HEK293 (cell line): ENCODE measurements around the gene STEAP3.

ENCODE experiments used
- EGR2 ChIP-seq: fragments of 450-650 bp; formaldehyde crosslinking; IDR thresholded peaks from 2 replicates; pipeline ENCODE4 v1.5.1; 2016; ENCODE audit warnings: low read depth, missing biosample characterization, missing genetic modification characterization
- GLI2 ChIP-seq: fragments of 450-650 bp; formaldehyde crosslinking; IDR thresholded peaks from 2 replicates; pipeline ENCODE4; 2017; ENCODE audit warnings: missing biosample characterization, missing genetic modification characterization, low read depth, borderline replicate concordance
- GLI4 ChIP-seq: fragments of 450-650 bp; formaldehyde crosslinking; IDR thresholded peaks from 2 replicates; pipeline ENCODE4 v1.5.1; 2016; ENCODE audit warnings: missing biosample characterization, missing genetic modification characterization
- PRDM1 ChIP-seq: fragments of 450-650 bp; formaldehyde crosslinking; IDR thresholded peaks from 2 replicates; pipeline ENCODE4; 2016; ENCODE audit warnings: missing biosample characterization, missing genetic modification characterization
- SCRT2 ChIP-seq: fragments of 450-650 bp; formaldehyde crosslinking; IDR thresholded peaks from 2 replicates; pipeline ENCODE4 v1.5.1; 2016; ENCODE audit warnings: missing biosample characterization, missing genetic modification characterization
- SP7 ChIP-seq: fragments of 450-650 bp; formaldehyde crosslinking; IDR thresholded peaks from 2 replicates; pipeline ENCODE4 v1.5.1; 2016; ENCODE audit warnings: missing biosample characterization, missing genetic modification characterization
- YY2 ChIP-seq: fragments of 450-650 bp; formaldehyde crosslinking; IDR thresholded peaks from 2 replicates; pipeline ENCODE4 v1.5.1; 2016; ENCODE audit warnings: missing biosample characterization, missing genetic modification characterization
- ZFHX2 ChIP-seq: fragments of 450-650 bp; formaldehyde crosslinking; conservative IDR thresholded peaks from 2 replicates; pipeline ENCODE4 v1.5.1; 2016; ENCODE audit warnings: missing biosample characterization, missing genetic modification characterization
- ZFP37 ChIP-seq: fragments of 450-650 bp; formaldehyde crosslinking; IDR thresholded peaks from 2 replicates; pipeline ENCODE4 v1.5.1; 2016; ENCODE audit warnings: missing biosample characterization, missing genetic modification characterization
- ZNF133 ChIP-seq: fragments of 450-650 bp; formaldehyde crosslinking; IDR thresholded peaks from 2 replicates; pipeline ENCODE4 v1.5.1; 2016; ENCODE audit warnings: missing biosample characterization, missing genetic modification characterization
- ZNF138 ChIP-seq: fragments of 450-650 bp; formaldehyde crosslinking; IDR thresholded peaks from 2 replicates; pipeline ENCODE4 v1.5.1; 2016; ENCODE audit warnings: missing biosample characterization, missing genetic modification characterization, borderline replicate concordance
- ZNF155 ChIP-seq: fragments of 450-650 bp; formaldehyde crosslinking; IDR thresholded peaks from 2 replicates; pipeline ENCODE4 v1.5.1; 2016; ENCODE audit warnings: missing biosample characterization, missing genetic modification characterization
- ZNF169 ChIP-seq: fragments of 450-650 bp; formaldehyde crosslinking; IDR thresholded peaks from 2 replicates; pipeline ENCODE4 v1.5.1; 2016; ENCODE audit warnings: missing biosample characterization, missing genetic modification characterization
- ZNF19 ChIP-seq: fragments of 450-650 bp; formaldehyde crosslinking; IDR thresholded peaks from 2 replicates; pipeline ENCODE4; 2016; ENCODE audit warnings: missing biosample characterization, missing genetic modification characterization, low read depth
- ZNF2 ChIP-seq: fragments of 450-650 bp; formaldehyde crosslinking; IDR thresholded peaks from 2 replicates; pipeline ENCODE4 v1.5.1; 2016; ENCODE audit warnings: missing biosample characterization, missing genetic modification characterization
- ZNF211 ChIP-seq: fragments of 450-650 bp; formaldehyde crosslinking; IDR thresholded peaks from 2 replicates; pipeline ENCODE4 v1.5.1; 2016; ENCODE audit warnings: low read depth, missing biosample characterization, missing genetic modification characterization
- ZNF23 ChIP-seq: fragments of 450-650 bp; formaldehyde crosslinking; IDR thresholded peaks from 2 replicates; pipeline ENCODE4 v1.5.1; 2016; ENCODE audit warnings: missing biosample characterization, missing genetic modification characterization, borderline replicate concordance
- ZNF274 ChIP-seq, 2 experiments: fragments of 200-500 bp in 1 of 2; fragments of 450-650 bp in 1 of 2; sonication (Bioruptor generic) in 1 of 2; formaldehyde crosslinking in 1 of 2; IDR thresholded peaks; 2 replicates each; pipeline versions ENCODE4 v1.5.1 to v1.6.1; 2014 to 2016; ENCODE audit warnings: borderline replicate concordance in 1 of 2, inconsistent platforms in 1 of 2, low read length in 1 of 2, missing biosample characterization in 1 of 2, missing genetic modification characterization in 1 of 2
- ZNF391 ChIP-seq: fragments of 450-650 bp; formaldehyde crosslinking; IDR thresholded peaks from 2 replicates; pipeline ENCODE4 v1.5.1; 2016; ENCODE audit warnings: low read depth, missing biosample characterization, missing genetic modification characterization, borderline replicate concordance
- ZNF433 ChIP-seq: fragments of 450-650 bp; formaldehyde crosslinking; IDR thresholded peaks from 2 replicates; pipeline ENCODE4 v1.5.1; 2016; ENCODE audit warnings: missing biosample characterization, missing genetic modification characterization, low read depth
- ZNF544 ChIP-seq: fragments of 450-650 bp; formaldehyde crosslinking; IDR thresholded peaks from 2 replicates; pipeline ENCODE4 v1.5.0; 2017; ENCODE audit warnings: missing biosample characterization, missing genetic modification characterization
- ZNF558 ChIP-seq: fragments of 450-650 bp; formaldehyde crosslinking; IDR thresholded peaks from 2 replicates; pipeline ENCODE4 v1.5.1; 2016; ENCODE audit warnings: missing biosample characterization, missing genetic modification characterization
- ZNF677 ChIP-seq: fragments of 450-650 bp; IDR thresholded peaks from 2 replicates; pipeline ENCODE4 v1.5.0; 2018; ENCODE audit warnings: missing biosample characterization, mild to moderate bottlenecking, missing genetic modification characterization, moderate library complexity
- ZNF785 ChIP-seq: fragments of 450-650 bp; formaldehyde crosslinking; IDR thresholded peaks from 2 replicates; pipeline ENCODE4 v1.5.1; 2016; ENCODE audit warnings: missing biosample characterization, missing genetic modification characterization
- ZNF843 ChIP-seq: fragments of 450-650 bp; formaldehyde crosslinking; IDR thresholded peaks from 2 replicates; pipeline ENCODE4 v1.5.1; 2016; ENCODE audit warnings: missing biosample characterization, missing genetic modification characterization
- ZSCAN30 ChIP-seq: fragments of 450-650 bp; IDR thresholded peaks from 2 replicates; pipeline ENCODE4 v1.5.1; 2018; ENCODE audit warnings: missing biosample characterization, mild to moderate bottlenecking, missing genetic modification characterization, moderate library complexity
- TF ChIP-seq, protein P1 (sequence below): fragments of 450-650 bp; formaldehyde crosslinking; IDR thresholded peaks from 2 replicates; pipeline ENCODE4 v1.5.1; 2016; ENCODE audit warnings: missing biosample characterization, missing genetic modification characterization
- TF ChIP-seq, protein P2 (sequence below): fragments of 450-650 bp; formaldehyde crosslinking; IDR thresholded peaks from 2 replicates; pipeline ENCODE4 v1.5.1; 2017; ENCODE audit warnings: missing biosample characterization, missing genetic modification characterization
- TF ChIP-seq, protein P3 (sequence below): fragments of 450-650 bp; formaldehyde crosslinking; IDR thresholded peaks from 2 replicates; pipeline ENCODE4 v1.5.1; 2017; ENCODE audit warnings: missing biosample characterization, missing genetic modification characterization
- TF ChIP-seq, protein P4 (sequence below): IDR thresholded peaks from 2 replicates; pipeline ENCODE4 v1.6.1; 2011; ENCODE audit warnings: mild to moderate bottlenecking, low read depth, low read length, borderline replicate concordance
- TF ChIP-seq, protein P5 (sequence below): fragments of 450-650 bp; formaldehyde crosslinking; conservative IDR thresholded peaks from 2 replicates; pipeline ENCODE4 v1.5.1; 2016; ENCODE audit warnings: low read depth, missing biosample characterization, missing genetic modification characterization

STEAP3 gene

DNA sequence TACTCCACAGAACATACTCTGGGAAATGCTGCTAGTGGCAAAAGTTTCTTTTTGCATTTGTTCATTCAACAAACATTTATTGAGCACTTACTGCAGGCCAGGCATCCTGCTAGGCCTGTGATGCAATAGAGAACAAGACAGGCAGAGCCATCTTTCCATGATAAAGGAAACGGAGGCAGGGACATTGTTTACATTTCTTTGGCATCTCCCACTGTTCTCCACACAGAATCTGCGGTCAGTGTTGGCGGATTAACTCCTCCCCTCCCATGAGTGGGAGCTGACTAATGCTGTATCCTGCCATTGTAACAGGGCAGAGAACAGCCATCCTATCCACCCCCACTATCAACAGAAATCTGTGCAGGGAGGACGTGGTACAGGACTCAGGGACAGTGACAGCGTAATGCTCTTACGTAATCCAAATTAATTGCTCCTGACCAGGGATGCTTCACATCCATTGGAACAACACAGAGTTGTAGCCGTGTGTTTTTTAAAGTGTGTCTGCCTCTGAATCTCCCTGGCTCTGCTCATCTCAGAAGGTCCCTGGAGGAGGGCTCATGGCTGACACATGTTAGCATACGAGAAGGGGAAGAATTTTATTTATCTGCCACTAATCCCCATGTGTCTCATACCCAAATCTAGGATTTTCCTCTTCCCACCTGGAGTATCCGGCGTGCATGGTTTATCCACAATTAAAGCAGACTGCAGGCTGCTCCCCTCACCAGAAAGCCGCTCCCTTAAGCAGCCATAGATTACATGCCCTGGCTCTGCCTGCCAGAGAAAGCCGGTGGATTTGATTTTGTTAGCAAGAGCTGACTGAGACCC, 32.3 kb downstream of the STEAP3 start (continued):
- no peak for TF ChIP-seq ZNF433 (tag by site-specific recombination)
- TF ChIP-seq SCRT2 (tag by site-specific recombination), result no peak
- no peak for TF ChIP-seq GLI2 (tag by site-specific recombination)
- no peak for TF ChIP-seq ZNF785 (tag by site-specific recombination)
- no peak for TF ChIP-seq ZNF23 (tag by site-specific recombination)
- TF ChIP-seq ZNF544, result no peak
- no peak for TF ChIP-seq ZNF138 (tag by site-specific recombination)
- no peak for TF ChIP-seq ZNF274 (IDR thresholded peaks at IDR 0.05; ENCODE audit: low read length)
- no peak for TF ChIP-seq ZNF274 (tag by site-specific recombination; IDR thresholded peaks at IDR 0.05; ENCODE audit: borderline replicate concordance)
- no peak for TF ChIP-seq ZNF2 (tag by site-specific recombination)
- TF ChIP-seq ZNF391 (tag by site-specific recombination), result no peak
- TF ChIP-seq, protein P1, sequence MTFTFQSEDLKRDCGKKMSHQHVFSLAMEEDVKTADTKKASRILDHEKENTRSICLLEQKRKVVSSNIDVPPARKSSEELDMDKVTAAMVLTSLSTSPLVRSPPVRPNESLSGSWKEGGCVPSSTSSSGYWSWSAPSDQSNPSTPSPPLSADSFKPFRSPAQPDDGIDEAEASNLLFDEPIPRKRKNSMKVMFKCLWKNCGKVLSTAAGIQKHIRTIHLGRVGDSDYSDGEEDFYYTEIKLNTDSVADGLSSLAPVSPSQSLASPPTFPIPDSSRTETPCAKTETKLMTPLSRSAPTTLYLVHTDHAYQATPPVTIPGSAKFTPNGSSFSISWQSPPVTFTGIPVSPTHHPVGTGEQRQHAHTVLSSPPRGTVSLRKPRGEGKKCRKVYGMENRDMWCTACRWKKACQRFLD (tag by site-specific recombination), result no peak
- TF ChIP-seq, protein P2, sequence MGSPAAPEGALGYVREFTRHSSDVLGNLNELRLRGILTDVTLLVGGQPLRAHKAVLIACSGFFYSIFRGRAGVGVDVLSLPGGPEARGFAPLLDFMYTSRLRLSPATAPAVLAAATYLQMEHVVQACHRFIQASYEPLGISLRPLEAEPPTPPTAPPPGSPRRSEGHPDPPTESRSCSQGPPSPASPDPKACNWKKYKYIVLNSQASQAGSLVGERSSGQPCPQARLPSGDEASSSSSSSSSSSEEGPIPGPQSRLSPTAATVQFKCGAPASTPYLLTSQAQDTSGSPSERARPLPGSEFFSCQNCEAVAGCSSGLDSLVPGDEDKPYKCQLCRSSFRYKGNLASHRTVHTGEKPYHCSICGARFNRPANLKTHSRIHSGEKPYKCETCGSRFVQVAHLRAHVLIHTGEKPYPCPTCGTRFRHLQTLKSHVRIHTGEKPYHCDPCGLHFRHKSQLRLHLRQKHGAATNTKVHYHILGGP, result no peak
- TF ChIP-seq ZNF211 (tag by site-specific recombination), result no peak
- TF ChIP-seq ZNF558 (tag by site-specific recombination), result no peak
- no peak for TF ChIP-seq ZNF155 (tag by site-specific recombination)
- no peak for TF ChIP-seq ZSCAN30 (tag by site-specific recombination)
- no peak for TF ChIP-seq ZFP37 (tag by site-specific recombination)
- TF ChIP-seq SP7 (tag by site-specific recombination), result peak; percentile 59
- no peak for TF ChIP-seq ZNF677 (tag by site-specific recombination)
- TF ChIP-seq, protein P3, sequence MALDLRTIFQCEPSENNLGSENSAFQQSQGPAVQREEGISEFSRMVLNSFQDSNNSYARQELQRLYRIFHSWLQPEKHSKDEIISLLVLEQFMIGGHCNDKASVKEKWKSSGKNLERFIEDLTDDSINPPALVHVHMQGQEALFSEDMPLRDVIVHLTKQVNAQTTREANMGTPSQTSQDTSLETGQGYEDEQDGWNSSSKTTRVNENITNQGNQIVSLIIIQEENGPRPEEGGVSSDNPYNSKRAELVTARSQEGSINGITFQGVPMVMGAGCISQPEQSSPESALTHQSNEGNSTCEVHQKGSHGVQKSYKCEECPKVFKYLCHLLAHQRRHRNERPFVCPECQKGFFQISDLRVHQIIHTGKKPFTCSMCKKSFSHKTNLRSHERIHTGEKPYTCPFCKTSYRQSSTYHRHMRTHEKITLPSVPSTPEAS (tag by site-specific recombination), result no peak
- no peak for TF ChIP-seq ZNF133
- TF ChIP-seq YY2, result no peak
- TF ChIP-seq, protein P4, sequence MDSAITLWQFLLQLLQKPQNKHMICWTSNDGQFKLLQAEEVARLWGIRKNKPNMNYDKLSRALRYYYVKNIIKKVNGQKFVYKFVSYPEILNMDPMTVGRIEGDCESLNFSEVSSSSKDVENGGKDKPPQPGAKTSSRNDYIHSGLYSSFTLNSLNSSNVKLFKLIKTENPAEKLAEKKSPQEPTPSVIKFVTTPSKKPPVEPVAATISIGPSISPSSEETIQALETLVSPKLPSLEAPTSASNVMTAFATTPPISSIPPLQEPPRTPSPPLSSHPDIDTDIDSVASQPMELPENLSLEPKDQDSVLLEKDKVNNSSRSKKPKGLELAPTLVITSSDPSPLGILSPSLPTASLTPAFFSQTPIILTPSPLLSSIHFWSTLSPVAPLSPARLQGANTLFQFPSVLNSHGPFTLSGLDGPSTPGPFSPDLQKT, result no peak
- TF ChIP-seq ZFHX2 (tag by site-specific recombination), result peak; percentile 93
- TF ChIP-seq GLI4 (tag by site-specific recombination), result no peak
- no peak for TF ChIP-seq ZNF19
- TF ChIP-seq, protein P5, sequence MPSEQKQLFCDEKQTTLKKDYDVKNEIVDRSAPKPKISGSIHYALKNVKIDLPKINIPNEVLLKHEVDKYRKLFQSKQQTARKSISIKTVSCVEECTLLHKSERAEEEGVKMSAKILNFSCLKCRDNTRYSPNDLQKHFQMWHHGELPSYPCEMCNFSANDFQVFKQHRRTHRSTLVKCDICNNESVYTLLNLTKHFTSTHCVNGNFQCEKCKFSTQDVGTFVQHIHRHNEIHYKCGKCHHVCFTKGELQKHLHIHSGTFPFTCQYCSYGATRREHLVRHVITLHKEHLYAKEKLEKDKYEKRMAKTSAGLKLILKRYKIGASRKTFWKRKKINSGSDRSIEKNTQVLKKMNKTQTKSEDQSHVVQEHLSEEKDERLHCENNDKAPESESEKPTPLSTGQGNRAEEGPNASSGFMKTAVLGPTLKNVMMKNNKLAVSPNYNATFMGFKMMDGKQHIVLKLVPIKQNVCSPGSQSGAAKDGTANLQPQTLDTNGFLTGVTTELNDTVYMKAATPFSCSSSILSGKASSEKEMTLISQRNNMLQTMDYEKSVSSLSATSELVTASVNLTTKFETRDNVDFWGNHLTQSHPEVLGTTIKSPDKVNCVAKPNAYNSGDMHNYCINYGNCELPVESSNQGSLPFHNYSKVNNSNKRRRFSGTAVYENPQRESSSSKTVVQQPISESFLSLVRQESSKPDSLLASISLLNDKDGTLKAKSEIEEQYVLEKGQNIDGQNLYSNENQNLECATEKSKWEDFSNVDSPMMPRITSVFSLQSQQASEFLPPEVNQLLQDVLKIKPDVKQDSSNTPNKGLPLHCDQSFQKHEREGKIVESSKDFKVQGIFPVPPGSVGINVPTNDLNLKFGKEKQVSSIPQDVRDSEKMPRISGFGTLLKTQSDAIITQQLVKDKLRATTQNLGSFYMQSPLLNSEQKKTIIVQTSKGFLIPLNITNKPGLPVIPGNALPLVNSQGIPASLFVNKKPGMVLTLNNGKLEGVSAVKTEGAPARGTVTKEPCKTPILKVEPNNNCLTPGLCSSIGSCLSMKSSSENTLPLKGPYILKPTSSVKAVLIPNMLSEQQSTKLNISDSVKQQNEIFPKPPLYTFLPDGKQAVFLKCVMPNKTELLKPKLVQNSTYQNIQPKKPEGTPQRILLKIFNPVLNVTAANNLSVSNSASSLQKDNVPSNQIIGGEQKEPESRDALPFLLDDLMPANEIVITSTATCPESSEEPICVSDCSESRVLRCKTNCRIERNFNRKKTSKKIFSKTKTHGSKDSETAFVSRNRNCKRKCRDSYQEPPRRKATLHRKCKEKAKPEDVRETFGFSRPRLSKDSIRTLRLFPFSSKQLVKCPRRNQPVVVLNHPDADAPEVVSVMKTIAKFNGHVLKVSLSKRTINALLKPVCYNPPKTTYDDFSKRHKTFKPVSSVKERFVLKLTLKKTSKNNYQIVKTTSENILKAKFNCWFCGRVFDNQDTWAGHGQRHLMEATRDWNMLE, result 0 out of 2 replicates have a peak, but pooled peaks have one; percentile 30
- peak; percentile 93 for TF ChIP-seq EGR2 (tag by site-specific recombination)
- no peak for TF ChIP-seq ZNF843 (tag by site-specific recombination)
- TF ChIP-seq PRDM1 (tag by site-specific recombination), result no peak
- TF ChIP-seq ZNF169 (tag by site-specific recombination), result no peak
